Stimulated activated CD4-positive, alpha-beta T cell treated with anti-CD3 and anti-CD28 coated beads, TNF-alpha, amount 100 ng/mL, for 4 hours (primary cell): Measurements from ENCODE around the gene TUBG2.
A peak's percentile ranks its signal among the peaks of the same experiment; 100 is the strongest.
"Not testable (repeated sequence)": the region's sequence is repeated elsewhere in the genome, so short reads cannot be mapped to it uniquely, and the experiment has no call there.

Source experiments
- DNase-seq, 3 experiments: peaks; one replicate each; pipeline ENCODE4 v3.0.0-alpha.2; 2020; ENCODE audit warnings: low read depth in 3 of 3

Gene TUBG2

DNA sequence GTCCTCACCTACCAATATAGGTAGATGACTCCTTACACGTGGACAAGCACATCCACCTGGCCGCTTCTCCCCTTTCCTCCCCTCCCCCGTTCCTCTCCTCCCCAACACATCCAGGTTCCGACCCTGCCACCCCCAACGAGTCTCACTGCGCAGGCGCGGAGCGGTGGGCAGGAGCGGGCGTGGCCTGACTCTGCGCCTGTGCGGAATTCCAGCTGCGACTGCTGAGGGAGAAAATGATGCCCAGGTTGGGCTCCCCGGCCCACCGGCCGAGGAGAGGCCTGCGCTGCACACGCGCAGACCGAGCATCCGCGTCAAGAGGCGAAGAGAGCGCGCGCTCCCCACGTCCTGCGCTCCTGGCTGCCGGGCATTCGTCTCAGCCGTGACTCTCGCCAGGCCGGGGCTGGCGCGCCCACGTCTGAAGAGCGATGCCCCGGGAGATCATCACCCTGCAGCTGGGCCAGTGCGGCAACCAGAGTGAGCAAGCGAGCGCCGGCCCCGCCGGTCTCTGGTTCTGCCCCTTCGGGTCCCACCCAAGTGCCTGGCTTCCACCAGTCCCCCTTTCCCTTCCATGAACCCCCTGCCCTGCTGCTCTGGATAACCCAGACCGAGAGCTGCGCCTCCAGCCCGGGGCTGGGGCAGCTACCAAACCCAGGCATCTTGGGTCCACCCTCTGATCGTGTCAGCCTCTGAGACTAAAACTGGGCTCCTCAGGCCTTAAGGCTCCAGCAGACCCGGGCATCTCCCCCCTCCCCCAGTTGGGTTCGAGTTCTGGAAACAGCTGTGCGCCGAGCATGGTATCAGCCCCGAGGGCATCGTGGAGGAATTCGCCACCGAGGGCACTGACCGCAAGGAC, at the start of gene TUBG2:
Gene TUBG2 (plus strand): TSS at position 206 of the 853 bp plus-strand sequence. CDS start 220 bp downstream, at position 426.
- DNase-seq: peak; percentile 66 to 72 (median 72)

DNA sequence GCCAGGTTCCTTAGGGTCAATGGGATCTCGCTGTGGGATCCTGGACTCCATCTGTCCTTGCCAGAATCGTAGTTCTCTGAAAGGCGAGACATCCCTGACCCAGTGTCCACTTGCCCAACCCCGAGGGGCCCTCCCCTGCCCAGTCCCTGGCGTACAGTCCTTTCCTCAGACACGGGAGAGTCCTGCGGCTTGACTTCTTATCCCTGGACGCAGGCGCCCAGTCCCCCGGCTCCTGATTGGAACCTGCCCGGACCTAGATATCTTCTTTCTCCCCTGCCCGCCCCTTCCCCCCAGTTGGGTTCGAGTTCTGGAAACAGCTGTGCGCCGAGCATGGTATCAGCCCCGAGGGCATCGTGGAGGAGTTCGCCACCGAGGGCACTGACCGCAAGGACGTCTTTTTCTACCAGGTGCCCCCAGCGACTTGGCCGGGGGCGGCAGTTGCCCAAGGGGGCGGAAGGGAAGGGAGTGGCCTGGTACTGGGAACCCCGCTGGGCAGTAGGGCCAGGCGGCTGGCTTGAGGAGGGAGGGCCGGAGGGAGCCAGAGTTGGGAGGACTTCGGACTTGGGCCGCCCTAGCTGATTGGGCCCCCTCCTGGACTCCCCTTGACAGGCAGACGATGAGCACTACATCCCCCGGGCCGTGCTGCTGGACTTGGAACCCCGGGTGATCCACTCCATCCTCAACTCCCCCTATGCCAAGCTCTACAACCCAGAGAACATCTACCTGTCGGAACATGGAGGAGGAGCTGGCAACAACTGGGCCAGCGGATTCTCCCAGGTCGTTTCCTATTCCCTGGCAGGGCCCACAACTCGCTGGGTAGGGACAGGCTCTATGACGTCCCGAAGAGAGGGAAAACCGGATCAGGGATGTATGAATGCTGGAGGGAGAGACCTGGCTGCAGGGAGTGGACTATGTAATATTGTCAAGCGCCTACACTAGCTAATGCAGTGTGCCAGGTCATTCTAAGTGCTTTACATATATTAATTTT, 49.0 kb upstream of the TUBG2 start:
- not testable (repeated sequence) for DNase-seq

DNA sequence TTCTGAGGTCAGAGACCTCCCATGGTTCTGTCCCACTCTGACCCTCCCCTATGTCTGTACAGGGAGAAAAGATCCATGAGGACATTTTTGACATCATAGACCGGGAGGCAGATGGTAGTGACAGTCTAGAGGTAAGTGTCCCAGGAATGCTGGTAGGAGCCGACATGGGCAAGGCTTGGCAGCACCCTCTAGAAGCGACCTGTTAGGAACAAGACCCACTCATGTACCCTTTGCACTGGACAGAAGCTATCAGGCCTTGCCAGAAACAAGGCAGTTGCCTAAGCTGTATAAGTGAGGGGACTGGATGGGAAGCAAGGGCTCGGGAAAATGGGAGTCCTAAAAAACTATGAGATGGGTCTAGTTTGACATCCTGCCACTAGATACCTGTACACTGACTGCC, 47.1 kb upstream of the TUBG2 start:
- DNase-seq: no peak

DNA sequence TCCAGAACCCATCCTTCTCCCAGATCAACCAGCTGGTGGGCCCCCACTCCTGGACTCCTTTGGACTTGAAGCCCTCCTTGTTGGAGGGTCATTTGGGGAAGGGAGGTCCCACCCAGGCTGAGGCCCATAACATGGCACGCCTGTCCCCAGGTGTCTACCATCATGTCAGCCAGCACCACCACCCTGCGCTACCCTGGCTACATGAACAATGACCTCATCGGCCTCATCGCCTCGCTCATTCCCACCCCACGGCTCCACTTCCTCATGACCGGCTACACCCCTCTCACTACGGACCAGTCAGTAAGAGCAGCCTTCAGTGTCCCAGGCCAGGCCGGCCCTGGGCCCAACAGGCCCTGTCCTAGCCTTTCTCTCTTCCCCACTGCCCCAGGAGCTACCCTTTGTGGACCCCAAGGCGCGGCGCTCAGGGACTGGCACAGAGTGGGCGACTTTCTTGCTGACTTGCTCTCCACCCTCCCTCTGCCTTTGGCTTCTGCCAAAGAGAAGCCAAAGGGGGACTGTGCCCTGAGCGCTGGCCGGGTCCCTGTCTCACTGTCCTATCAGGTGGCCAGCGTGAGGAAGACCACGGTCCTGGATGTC, 45.3 kb upstream of the TUBG2 start:
- no peak for DNase-seq

DNA sequence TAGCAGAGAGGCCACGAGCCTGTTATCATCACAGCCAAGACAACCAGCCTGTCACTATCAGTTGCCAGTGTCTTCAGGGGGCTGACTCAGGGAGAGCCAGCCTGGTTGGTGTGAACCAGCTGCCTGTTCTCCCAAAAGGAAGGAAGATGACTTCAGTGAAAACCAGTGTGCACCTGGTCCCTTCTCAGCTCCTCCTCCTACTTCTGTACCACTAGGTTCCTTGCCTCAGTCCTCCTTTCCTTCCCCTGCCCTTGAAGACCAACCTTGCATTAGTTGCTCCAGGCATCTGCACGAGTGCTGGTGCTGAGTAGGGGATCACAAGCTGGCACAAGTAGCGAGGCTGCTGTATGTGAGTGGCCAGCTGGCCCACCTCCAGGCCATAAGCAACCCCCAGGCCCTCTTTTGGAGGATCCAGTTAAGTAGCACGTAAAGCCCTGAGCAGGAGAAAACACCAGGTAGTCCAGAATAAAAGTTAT, 41.1 kb upstream of the TUBG2 start:
- DNase-seq: no peak

DNA sequence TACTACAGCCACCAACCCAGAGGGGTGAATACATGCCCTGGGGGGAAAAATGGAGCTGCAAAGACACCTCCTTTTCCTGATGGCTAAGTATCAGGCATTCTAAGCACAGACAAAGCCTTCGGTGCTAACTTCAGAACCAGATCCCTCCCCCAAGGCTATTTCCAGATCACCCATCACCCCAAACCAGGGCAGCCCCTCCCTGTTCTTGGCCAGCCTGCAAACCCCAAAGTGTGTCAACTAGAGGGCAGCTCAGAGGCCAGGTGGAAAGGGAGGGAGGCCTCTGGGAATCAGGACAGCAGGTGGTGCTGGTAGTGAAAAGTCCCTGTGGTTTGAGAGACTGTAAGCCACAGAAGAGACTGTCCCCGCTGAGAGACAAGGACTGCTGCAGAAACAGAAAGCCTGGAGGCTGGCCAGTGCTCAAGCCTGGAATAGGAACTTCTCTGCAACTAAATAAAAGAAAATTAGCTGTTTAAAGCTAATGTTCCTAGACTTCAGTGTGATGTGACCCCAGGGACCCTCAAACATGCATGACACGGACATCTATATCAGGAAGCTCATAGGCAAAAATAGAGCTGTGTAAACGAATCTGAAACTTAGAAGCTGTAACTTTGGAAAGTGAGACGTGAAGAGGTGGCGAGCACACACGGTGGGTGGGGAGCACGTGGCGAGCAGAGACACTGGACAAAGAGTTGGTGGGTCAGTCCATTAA, 40.5 kb upstream of the TUBG2 start:
- DNase-seq: no peak

DNA sequence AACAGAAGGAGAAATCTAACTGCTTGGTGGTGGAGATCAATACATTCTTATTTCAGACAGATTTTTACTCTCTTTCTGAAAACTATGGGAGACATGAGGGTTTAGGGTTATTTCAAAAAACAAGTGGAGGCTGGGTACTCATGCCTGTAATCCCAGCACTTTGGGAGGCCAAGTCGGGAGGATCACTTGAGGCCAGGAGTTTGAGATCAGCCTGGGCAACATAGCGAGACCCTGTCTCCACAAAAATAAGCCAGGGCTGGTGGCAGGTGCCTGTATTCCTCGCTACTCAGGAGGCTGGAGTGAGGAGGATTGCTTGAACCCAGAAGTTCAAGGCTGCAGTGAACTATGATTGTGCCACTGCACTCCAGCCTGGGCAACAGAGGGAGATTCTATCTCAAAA, 37.1 kb upstream of the TUBG2 start:
- DNase-seq: not testable (repeated sequence)

DNA sequence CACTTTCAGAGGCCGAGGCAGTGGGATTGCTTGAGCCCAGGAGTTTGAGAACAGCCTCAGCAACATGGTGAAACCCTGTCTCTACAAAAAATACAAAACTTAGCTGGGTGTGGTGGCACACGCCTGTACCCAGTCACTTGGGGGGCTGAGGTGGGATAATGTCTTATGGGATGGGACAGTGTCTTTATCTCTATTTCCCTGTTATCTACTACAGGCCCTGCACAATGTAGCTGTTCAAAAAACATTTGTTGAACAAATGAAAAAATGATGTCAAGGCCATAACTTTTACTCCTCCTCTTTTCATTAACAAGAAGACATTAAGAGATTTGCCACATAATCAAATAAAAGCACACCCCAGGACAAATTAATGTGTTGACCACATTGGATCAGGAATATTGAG, 35.8 kb upstream of the TUBG2 start:
- DNase-seq: no peak

DNA sequence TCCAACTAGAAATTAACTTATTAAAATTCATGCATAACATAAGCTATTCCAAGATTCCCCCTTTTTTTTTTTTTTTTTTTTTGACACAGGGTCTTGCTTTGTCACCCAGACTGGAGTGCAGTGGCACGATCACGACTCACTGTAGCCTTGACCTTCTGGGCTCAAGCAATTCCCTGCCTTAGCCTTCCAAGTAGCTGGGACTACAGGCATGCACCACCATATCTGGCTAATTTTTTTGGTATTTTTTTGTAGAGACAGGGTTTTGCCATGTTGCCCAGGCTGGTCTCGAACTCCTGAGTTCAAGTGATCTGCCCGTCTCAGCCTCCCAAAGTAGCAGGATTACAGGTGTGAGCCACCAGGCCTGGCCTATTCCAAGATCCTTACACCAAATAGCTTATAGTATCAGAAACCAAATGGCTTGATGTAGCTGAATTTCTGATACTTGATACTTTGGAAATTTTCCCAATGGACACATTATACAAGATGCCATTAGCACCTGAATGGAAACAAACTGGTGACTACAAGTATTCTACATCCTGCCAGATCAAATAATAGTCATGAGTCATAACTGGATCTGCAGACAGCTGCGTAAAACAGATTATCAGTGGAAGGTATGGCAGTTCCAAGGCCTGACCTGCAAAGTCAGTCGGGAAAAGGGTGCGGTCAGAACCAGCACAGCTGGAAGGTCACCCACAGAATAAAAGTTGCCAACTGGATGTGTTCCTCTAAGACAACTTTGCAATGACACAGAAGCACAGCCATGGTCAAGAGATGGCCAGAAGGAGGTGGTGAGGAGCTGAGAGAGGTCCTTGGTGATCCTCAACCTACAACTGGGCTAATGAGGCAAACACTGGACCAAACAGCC, 35.1 kb upstream of the TUBG2 start:
- DNase-seq: no peak

DNA sequence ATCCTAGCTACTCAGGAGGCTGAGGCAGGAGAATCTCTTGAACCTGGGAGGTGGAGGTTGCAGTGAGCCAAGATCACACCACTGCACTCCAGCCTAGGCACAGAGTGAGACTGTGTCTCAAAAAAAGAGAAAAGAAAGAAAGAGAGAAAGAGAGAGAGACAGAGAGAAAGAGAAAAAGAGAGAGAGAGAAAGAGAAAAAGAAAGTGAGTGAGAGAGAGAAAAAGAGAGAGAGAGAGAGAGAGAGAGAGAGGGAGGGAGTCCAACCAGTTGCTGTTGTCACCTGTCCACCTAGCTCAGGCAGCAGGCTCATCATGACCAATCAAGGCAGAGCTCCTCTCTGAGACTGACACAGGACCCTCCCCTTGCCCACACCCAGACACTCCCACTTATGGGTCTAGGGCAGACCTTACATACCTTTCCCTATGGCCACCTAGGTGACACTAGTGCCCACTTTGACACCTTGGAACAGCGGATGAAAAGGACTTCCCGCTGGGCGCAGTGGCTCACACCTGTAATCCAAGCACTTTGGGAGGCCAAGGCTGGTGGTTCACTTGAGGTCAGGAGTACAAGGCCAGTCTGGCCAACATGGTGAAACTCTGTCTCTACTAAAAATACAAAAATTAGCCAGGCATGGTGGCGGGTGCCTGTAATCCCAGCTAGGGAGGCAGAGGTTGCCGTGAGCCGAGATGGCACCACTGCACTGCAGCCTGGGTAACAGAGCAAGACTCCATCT, 31.9 kb upstream of the TUBG2 start:
- not testable (repeated sequence) for DNase-seq

DNA sequence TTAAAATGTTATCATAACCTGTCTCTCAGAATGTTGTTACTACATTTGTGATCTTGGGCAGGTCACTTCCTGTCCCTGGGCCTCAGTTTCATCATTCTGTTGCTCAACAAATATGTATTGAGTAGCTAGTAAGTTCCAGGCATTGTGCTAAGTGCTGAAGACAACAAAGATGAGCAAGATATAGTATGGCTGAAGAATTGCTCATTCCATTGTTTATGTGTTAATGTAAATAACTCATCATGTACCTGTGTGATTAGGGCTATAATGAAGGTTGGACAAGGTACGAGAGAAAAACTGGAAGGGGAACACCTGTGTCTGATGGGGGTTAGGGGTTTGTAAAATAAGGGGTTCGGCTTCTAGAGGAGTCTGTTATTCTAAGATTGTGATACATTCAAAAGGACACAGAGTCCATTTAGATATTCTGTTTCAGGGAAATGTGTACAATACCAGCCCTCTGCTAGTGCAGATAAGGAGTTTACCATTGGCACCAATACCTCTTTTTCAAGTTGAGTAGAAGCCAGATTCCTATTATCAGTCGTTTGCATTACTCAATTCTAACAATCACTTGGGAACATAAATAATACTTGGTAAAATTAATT, 29.6 kb upstream of the TUBG2 start:
- DNase-seq: no peak

DNA sequence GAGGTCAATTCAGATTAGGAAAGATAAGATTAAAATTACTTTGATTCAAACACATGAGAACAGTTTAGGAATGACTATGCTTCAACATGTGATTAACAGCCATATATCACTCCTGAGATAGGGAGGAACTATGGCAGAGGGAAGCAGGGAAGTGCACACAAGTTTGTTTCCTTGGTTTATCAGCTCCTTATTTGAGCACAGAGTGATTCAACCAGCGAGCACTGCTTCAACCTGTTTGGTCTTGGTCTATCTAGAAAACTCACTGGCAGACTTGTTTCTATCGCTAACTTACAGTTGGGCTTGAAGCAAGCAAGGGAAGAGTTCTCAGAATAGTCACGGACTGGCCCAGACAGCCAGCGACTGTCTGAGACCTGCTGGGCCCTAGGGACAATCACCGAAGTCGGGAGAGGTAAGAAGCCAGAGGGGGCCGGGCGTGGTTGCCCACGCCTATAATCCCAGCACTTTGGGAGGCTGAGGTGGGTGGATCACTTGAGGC, 26.1 kb upstream of the TUBG2 start:
- no peak for DNase-seq

DNA sequence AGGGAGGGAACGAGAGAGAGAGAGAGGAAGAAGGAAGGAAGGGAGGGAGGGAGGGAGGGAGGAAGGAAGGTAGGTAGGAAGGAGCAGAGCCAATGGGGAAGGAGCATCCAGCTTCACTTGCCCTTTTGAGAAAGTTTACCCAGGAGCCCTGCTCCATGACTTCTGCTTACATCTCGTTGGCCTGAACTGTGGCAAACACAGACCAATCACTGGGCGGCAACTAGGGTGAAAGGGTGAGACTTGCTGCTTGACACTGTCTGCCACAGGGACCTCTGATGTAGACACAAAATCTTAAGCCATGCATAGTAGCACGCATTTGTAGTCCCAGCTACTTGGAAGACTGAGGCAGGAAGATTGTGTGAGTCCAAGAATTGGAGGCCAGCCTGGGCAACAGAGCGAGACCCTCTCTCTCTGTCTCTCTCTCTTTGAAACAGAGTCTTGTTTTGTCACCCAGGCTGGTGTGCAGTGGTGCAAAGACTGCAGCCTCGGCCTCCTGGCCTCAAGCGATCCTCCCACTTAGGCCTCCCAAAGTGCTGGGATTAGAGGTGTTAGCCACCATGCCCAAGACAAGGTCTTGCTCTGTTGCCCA, 19.5 kb upstream of the TUBG2 start:
- no peak for DNase-seq

DNA sequence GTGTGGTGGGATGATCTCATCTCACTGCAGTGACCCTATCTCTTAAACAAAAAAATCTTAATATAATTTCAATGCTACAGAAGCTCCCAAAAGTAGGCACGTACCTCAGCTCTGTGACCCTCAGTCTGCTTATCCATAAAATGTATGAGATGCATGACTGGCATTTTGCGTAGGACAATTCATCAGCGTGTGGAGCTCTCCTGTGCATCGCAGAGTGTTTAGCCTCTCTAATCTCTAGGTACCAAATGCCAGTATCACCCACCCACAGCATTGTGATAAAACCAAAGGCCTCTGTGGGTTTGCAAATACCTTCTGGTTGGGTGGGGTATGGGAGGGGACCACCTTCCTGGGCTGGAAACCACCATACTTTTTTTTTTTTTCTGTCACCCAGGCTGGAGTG, 19.0 kb upstream of the TUBG2 start:
- no peak for DNase-seq

DNA sequence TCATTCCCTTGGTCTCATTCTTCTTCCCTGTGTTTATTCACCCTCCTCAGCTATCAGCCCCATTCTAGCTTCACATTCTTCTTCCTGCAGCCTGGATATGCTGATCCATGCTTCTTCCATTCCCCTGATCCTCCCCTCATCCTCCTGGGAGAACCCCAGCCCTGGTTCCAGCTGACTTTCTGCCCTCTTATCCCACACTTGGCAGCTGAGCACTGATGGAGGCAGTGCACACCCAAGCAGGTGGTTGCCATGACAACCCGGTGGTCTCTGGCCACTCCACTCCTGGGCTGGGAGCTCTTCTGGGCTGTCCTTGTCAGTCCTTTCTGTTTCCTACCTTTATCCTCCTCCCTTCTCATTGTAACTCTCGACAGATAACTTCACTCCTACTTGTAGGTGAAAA, 16.7 kb upstream of the TUBG2 start:
- DNase-seq: no peak

DNA sequence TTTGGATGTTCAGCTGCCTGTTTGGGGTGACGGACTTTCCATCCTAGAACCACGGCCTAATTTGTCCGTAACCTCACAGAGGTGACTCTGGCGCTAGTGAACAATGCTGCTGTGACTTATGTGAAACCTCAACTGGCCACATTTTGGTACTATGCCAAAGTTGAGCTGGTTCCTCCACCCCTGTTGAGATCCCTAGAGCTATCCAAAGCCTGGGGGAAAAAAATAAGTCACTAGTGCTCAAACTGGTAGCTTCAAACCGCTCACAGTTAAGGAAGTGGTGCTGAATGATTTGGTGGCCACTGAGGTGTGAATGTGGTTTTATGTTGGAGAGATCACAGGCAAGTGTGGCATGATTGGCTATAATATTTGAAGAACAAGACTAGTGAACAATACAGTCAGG, 11.3 kb upstream of the TUBG2 start:
- no peak for DNase-seq

DNA sequence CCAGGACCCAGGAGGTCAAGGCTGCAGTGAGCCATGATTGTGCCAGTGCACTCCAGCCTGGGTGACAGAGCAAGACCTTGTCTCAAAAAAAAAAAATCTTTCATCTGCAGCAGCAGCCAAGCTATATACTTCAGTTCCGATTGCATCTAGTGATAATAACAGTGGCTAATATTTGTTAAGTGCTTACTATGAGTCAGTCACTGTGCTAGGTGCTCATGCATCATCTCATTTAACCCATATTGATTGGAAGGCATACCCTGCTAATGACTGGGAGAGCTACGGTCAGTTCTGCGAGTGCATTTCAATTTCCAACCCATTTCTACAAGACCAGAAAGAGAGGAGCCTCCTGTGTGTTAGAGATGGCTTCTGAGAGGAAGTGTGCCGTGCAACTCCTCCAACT, 7.7 kb upstream of the TUBG2 start:
- DNase-seq: no peak

DNA sequence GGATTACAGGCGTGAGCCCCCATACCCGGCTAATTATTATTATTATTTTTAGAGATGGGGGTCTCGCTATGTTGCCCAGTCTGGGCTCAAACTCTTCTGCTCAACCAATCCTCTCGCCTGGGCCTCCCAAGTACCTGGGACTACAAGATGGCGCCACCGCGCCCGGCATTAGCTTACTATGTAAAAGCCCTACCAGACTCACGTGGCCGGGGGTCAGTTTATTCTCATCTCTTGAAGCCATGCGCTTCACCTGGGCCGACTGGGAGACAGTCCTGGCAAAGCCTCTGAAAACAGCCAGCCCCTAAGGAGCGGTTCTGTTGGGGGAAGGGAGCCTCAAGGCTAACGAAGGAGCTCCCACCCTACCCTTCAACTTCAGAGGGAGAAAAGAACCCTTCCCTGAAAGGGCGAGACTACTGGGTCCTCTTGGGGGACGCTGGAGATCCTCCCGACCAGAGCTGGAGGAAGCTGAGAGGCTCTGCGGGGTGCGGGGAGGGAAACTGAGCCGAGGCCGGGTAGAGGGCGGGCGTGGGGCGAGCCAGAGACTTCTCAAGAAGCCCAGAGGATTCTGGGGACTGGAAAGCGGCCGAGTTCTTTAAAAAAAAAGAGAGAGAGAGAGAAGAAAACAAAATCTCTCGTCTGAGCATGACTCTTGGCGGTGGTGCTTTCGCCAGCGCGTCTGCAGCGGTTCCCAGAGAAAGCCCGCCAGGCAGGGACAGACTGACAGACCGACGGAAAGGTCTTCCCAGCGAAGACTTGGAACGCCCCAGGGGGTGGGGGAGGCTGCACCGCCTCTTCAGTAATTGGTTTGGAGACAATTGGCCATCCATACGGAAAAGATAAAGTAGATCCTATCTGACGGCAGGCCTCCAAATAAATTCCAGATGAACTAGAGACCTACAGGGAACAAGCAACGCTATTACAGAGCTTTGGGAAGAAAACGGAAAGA, 5.6 kb upstream of the TUBG2 start:
- no peak for DNase-seq
